GM12872 (cell line): ENCODE measurements around the gene AGPAT2.

Experiments used
- TF ChIP-seq, protein P1 (sequence below): IDR thresholded peaks from 3 replicates; pipeline ENCODE4 v1.5.1; 2011; ENCODE audit warnings: low read depth, mild to moderate bottlenecking, low read length, moderate library complexity; ENCODE audit not compliant: insufficient read depth

The AGPAT2 gene

DNA sequence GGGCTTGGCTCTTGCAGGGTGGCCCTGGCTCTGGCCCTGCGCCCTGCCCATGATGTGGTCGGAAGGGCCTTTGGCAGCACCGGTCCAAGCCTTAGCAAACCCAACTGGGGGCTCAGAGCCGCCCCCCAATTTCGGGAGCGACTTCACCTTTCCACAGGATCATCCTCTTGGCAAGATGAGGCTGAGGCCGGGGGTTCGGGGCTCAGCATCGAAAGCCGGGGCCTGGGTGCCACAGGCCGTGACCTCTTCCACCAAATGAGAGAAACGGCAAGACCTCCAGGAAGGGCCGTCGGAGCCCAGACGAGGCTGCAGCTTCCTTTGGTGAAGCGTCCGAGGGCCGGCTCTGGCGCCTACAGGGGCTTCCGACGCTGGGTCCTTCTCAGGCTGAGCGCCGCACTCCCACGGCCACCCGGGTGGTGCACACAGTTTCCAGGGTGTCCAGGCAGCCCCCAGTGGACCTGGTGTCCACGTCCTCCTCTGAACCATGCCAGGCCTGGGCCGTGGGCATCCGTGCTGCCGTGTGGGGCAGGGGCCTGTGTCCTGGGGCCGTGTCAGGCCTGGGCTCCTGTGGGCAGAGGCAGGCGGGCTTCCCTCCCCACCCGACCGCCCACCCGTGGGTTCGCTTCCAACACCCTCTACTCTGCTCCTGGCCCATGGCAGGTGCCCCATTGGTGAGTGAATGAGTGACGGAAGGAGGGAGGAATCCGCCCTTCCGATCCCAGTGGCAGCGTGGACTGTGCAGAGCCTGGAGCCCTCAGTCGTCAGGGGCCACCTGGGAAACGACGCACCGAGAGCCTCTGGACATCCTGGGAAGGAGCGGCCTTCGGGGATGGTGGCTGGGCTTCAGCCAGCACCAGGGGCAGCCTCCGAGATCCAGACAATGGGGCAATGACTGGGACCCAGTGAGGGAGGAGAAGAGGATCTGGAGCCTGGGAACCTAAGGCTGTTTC is 5.2 kb upstream of the AGPAT2 start:
- TF ChIP-seq, protein P1, sequence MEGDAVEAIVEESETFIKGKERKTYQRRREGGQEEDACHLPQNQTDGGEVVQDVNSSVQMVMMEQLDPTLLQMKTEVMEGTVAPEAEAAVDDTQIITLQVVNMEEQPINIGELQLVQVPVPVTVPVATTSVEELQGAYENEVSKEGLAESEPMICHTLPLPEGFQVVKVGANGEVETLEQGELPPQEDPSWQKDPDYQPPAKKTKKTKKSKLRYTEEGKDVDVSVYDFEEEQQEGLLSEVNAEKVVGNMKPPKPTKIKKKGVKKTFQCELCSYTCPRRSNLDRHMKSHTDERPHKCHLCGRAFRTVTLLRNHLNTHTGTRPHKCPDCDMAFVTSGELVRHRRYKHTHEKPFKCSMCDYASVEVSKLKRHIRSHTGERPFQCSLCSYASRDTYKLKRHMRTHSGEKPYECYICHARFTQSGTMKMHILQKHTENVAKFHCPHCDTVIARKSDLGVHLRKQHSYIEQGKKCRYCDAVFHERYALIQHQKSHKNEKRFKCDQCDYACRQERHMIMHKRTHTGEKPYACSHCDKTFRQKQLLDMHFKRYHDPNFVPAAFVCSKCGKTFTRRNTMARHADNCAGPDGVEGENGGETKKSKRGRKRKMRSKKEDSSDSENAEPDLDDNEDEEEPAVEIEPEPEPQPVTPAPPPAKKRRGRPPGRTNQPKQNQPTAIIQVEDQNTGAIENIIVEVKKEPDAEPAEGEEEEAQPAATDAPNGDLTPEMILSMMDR = no peak

DNA sequence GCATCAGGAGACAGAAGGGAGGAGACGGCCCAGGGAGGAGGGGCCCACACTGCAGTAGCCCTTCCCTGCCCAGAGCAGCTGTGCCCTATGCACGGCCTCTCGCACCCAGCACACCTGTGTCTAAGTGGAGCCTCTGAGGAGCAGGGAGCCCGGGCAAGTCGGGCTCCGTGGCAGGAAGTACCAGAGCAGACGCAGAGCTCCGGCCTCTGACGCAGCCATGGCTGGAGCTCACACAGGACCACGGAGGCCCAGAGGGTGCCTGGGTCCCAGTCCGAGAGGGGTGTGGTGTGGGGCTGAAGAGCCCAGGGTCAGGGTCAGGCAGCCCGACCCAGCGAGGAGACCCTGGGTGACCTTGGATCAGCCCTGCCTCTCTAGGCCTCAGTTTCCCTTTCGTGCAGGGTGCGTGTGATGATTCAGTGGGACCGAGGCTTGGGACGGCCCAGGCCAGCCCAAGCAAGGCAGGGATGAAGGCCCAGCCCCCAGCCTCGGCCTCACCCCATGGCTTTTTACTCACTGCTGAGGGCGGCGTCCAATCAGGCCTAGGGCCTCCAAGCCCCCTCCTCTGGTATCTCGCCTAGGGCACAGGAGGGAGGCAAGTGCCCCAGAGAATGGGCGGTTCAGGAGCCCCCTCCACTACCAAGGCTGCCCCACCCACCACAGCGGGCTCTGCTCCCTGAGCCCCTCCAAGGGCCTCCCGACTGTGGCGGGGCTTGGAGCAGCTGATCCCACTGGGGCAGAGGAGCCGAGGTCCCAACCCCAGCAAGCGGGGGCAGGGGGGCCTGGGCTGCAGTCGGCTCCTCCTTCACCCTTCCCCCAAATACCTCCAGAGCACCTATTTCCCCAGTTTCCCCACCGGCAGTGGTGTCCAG is 4.3 kb upstream of the AGPAT2 start:
- TF ChIP-seq, protein P1 = no peak

DNA sequence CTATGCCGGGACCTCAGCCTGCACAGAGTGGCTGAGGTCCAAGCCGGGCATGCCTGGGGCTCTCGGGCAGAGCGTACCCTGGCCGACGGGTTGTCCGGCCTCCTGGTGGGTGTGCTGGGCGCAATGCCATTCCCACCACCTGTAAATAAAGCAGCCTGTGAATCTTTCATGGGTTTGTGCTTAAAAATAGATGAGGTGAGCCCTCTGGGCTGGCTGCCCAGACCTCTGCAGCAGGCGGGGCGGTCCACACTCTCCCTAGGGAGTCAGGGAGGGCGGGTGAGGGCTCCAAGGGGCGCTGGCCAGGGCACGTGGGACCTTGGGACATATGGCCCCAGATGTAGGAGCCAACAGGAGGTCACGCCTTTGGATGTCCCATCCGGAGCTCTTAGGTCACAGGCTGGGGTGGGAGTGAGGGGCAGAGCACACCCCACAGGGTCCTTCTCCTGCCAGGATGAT is 3.6 kb upstream of the AGPAT2 start:
- TF ChIP-seq, protein P1 = no peak

DNA sequence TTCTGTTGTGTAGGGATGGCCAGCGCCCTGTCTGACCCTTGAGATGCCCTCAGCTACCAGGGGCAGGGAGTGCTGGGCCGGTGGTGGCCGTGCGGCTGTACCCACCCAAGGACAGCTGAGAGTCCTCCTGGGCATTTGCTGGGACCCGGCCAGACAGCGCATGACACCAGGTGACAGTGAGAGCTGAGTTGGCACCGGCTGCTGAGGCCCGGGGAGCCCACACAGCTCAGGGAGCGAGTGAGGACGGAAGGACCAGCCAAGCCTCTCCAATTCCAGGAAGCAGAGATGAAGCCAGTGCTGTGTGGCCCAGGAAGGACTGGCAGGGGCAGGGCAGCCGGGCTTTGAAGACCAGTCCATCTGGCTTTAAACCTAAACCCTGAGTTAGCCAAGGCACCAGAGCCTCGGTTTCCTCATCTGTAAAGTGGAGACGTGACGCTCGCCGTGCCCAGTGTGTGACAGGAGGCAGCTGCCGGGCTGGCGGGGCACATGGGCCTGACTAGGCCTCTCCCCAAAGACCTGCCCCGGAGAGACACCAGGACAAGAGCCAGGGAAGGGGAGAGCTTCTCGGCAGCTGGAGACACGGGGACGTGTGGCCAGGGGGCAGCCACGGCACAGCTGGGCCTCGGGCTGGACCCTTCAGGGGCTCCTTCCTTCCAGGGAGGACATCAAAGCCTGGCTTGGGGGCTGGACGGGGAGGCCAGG is 3.0 kb upstream of the AGPAT2 start:
- TF ChIP-seq, protein P1 = no peak

DNA sequence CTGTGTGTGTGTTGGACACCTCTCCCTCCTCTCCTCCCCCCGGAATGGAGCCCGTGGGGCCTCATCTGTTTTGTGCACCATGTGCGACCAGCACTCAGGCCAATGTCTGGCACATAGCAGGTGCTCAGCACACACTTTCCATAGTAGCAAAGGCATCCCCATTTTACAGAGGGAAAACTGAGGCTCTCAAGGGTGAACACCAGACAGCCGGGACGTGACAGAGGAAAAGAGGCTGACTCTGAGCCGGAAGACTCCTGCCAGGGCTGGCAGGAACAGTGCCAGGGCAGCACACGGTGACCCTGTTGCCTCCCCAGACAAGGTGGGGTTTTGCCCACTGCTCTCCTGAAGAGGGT is 1.8 kb upstream of the AGPAT2 start:
- TF ChIP-seq, protein P1 = no peak

DNA sequence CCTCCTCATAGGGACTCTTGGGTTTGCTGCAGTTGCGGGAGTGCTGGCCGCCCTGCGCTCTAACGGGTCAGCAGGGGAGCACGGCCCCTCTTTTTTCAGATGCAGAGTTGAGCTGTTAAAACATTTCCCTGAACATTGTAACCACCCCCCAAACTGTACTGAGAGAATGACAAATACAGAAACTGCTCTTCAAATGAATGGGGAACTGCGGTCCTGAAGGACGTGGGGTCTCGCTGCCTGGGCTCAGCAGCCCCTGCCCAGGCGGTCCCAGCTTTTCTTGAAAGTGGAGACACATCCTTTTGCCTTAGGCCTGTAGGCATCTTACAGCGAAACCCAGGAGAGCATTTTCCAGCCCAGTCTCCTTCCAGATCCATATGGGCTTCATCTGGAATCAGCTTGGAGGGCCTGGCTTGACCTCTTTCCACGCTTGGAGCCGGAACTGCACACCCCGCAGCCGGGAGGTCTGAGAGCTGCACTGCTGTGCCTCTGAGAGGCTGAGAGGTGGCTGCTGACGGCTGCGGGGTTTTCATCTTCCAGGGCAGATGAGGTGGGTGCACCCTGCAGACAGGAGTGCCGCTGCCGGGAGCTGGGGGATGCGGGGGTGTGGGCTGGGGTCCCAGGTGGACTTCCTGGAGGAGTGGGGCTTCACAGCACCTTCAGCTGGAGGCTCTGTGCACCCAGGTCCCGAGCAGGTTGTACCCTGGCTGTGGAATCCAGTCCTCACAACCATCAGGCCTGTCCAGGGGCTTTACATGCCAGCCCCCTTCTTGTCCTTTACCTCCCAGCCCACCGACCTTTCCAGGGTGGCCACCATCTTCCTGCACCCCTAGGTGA is 1.2 kb upstream of the AGPAT2 start:
- TF ChIP-seq, protein P1 = no peak
